ENCODE measurements around the gene MAPKBP1. TPM values are rescaled to one million over a fixed set of nuclear protein-coding genes. Genes with fewer than 3 reads are reported as not detected.

MAPKBP1 gene
- total RNA-seq, 1 donor from 2014 or later: 22.4 TPM

DNA sequence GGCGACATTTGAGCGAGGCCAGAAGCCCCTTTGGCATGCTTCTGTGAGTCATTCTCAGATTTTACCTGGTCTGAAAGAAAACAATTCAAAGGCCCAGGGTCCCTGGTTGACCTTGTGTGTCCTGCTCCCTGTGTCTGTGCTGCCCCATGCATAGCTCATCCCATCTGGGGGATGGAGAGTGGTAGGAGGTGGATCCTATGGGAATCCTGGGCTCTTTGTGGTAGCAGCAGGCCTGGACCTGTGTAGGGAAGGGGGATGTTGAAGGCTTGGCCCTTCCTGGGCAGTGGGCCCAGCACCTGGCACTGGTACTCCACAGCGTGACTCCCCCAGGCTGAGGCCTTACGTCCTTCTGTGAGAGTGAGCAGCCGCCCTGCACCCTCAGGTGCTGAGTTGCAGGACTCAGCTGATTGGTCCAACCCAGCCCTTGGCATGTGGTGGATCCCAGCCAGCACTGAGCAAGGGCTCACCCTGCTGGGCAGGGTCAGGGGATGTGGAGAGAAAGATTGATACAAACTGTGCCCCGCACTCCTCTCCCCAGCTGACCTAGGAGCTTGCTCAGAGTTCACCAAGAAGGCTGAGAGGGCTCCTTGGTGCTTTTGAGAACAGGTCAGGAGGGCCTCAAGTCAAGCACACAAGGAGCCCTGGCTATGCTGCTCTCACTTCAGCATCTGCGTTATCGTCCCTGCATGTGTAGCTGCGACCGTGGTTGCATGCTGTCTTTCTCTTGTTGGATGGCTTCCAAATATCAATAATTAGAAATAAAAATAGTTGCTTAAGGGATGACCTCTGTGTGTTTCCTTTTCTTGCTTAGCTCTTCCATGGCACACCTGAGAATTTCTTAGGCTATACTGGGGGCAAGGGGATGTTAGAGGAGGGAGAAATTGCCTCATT lies 32.3 kb downstream of the MAPKBP1 start:
- no peak for DNase-seq (ENCODE audit: low spot score)

DNA sequence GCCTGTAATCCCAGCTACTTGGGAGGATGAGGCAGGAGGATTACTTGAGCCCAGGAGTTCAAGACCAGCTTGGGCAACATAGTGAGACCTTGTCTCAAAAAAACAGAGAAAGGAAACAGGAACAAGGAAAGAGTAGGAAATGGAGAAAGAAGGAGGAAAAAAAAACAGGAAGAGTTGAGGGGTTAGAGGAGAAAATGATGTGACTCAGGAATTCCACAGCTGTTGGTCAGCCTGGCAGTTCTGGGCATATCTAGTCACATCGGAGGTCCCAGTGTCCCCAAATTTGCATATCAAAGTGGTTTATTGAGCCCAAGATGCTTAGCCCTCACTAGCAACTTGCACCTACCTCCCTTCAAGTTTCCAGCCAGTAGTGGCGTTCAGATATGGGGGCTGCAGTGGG lies 34.8 kb downstream of the MAPKBP1 start:
- DNase-seq (ENCODE audit: low spot score): no peak

DNA sequence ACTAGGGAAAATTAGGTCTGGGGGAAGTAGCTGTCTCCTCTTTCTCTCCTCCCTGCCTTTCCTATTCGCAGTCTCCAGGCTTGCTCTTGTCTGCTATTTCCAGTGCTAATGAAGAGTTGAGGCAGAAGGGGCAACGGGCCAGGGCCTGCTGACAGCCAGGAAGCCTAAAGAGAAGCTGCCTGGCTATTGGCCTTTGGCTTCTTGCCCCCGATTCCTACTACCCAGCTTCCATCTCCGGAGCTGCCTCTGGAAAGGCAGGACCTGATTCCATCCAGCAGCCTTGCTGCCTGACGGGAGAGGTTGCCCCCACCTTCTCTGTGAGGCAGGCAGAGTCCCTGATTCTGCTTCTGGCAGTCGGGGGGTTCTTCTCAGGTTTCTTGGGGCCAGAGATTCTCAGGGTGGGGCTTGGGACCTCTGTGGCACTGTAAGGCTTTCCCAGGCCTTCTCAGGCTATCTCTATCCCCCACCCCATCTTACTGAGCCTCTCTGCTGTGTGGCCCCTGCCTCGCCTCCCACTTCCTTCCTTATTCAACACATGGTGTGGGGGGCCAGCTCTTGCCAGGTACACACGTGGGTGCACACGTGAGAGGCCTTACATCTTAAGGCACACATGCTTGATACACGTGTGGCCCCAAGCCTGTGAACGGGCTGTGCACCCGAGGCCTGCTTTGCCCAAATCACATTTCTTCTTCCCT lies 35.4 kb downstream of the MAPKBP1 start:
- no peak for DNase-seq (ENCODE audit: low spot score)

DNA sequence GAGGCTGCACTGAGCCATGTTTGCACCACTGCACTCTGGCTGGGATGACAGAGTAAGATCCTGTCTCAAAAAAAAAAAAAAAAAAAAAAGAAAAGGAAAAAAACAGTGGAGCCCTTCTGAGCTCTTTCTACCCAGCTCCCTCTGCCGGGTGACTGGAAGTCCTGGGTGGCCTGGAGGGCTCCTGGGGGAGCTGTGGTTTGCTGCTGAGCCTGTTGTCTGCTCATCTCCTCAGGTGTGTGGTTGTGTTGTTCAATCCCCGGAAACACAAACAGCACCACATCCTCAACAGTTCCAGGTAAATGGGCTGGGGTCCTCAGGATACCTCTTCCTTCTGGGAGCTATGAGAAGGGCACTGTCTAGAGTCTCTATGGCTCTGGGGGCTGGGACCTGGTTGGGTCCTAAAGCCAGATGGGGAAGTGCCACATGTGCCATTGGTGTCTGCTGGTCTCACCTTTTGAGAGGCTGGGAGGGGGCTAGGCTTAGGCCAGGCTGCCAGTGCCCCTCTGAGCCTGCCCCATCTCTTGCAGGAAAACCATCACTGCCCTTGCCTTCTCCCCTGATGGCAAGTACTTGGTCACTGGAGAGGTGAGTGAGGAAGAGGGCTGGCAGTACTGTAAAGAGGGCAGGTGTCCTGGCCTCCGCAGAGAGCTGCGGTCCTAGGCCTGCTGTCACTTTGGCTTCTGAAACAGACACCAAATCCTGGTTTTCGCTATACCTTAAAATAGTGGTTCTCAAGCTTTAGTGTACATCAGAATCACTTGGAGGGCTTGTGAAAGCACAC lies 36.6 kb downstream of the MAPKBP1 start:
- DNase-seq (ENCODE audit: low spot score): no peak

DNA sequence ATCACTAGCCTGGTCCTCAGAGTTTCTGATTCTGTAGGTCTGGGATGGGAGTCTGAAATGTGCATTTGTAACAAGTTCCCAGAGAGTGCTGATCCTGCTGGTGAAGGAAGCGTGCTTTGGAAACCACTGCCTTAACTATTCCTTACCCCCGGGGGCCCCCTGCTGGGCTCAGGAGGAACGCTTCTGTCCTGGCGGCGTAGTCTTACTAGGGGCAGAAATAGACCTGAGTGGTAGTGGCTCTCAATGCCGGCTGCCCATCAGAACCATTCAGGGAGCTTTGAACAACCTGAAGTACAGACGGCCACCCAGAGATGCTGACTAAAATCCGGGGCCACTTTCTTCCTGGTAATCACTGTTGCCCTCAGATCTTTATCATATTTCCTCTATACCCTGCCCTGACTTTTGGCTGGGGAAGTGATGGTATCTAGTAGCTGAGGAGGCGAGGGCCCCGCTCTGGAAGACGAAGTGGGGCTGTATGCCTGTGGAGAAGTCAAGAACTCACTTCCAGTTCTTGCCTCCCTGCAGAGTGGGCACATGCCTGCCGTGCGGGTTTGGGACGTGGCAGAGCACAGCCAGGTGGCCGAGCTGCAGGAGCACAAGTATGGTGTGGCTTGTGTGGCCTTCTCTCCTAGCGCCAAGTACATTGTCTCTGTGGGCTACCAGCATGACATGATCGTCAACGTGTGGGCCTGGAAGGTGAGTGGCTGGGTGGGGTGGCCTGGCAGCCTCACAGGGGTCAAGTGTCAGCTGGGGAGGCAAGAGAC lies 37.3 kb downstream of the MAPKBP1 start:
- peak; percentile 84 for DNase-seq (ENCODE audit: low spot score)

DNA sequence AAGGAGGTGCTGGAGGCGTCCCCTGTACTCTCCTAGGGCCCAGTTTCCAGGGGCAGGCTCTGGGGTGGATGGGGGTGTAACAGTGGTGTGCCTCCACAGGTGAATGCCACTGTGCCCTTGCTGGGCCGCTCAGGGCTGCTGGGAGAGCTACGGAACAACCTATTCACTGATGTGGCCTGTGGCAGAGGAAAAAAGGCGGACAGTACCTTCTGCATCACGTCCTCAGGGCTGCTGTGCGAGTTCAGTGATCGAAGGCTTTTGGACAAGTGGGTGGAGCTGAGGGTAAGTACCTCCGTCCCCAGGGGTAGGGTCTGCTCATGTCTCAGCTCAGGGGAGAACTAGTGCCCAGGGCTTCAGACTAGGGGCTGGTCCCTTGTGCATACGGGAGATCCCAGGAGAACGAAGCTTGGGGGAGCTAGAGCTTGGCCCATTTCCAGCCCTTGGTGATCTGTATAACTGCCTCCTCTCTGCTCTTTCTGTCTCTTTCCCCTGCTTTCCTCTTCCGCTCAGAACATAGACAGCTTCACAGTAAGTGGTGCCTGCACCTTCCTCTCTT lies 38.6 kb downstream of the MAPKBP1 start:
- no peak for DNase-seq (ENCODE audit: low spot score)

DNA sequence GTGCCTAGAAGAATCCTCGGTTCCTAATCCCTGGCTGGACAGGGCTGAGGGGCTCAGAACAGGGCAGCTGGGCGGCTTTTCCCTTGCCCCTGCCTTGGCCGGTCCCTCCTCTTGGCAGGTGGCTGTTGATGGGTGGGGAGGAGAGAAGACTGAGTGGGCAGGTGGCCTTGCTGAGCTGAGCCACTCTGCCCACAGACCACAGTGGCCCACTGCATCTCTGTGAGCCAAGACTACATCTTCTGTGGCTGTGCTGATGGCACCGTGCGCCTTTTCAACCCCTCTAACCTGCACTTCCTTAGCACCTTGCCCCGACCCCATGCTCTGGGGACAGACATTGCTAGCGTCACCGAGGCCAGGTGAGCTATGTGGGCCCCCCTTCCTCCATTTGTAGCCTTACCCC lies 39.1 kb downstream of the MAPKBP1 start:
- DNase-seq (ENCODE audit: low spot score): no peak

DNA sequence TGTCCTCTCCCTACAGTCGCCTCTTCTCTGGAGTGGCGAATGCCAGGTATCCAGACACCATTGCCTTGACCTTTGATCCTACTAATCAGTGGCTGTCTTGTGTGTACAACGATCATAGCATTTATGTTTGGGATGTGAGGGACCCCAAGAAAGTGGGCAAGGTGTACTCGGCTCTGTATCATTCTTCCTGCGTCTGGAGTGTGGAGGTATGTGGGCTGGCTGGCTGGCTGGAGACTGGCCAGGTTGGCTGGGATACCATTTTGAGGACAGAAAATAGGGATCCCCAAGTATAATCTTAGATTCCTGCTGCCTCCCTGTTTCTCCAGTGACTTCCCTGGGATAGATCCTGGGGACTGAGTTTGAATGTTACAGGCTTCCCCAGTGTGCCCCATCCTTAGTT lies 40.2 kb downstream of the MAPKBP1 start:
- DNase-seq (ENCODE audit: low spot score): no peak

DNA sequence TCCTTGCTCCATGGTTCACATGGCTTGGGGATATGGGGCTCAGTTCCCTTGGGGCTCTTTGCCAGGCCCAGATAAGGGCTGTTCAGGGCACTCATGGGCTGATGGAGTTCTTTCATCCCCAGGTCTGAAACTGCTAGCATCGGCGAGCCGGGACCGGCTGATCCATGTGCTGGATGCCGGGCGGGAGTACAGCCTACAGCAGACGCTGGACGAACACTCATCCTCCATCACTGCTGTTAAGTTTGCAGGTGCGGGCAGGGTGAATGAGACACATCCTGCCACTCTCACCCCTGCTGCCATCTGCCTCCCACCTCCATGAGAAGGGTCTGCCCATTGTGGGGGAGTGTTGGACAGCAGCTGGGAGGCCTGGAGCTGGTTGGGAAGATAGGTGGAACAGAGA lies 42.5 kb downstream of the MAPKBP1 start:
- no peak for DNase-seq (ENCODE audit: low spot score)

DNA sequence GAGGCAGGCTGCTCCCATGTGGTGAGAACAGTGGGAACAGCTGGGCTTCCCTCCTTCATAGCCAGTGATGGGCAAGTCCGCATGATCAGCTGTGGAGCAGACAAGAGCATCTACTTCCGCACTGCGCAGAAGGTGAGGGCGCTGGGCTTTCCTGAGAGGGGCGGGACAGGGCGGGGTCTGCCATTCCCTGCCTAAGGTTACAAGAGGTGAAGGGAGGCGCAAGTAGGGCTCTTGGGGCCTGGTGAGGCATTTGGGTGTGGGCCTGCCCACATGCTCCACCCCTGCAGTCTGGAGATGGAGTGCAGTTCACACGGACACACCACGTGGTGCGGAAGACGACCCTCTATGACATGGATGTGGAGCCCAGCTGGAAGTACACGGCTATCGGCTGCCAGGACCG lies 43.0 kb downstream of the MAPKBP1 start:
- no peak for DNase-seq (ENCODE audit: low spot score)

DNA sequence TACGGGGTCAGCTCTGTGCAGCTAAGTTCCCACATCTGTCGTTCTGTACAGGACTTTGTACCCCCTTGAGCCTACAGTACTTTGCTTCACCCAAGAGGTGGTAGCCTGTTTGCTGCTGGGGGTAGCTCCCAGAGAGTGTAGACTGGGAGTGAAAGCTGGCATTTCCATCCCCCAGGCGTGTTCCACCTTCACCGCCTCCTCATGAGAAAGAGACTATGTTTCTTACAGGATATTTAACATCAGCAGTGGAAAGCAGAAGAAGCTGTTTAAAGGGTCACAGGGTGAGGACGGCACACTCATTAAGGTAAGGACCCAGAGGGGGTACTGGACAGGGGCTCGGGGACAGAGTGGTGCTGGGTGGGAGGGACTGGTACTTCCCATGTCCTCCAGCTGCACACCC lies 43.5 kb downstream of the MAPKBP1 start:
- no peak for DNase-seq (ENCODE audit: low spot score)

DNA sequence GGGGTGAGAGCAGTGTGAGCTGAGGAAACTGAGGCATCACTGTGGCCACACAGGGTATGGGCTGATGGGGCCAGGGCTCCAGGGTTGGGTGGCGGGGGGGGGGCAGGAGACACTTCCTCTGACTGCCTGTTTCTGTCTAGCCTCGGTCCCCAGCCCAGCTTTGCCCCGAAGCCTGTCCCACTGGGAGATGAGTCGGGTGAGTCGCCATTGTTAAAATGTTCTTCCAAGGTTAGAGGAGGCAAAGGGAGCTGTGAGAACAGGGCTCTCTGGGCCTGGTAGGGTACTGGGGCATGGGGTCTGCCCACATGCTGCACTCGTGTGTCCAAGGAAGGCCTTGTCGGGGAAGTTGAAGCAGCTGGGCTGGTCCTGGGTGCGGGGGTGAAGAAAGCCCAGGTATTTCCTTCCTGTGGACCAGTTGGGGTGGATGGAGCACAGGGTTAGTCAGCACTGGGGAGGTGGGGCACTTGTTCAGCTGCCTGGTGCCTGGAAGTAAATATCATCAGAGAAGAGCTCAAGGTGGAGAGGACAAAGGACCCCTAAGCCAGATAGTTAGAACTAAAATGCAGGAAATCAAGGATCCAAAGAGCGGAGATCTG lies 45.3 kb downstream of the MAPKBP1 start:
- DNase-seq (ENCODE audit: low spot score): no peak

DNA sequence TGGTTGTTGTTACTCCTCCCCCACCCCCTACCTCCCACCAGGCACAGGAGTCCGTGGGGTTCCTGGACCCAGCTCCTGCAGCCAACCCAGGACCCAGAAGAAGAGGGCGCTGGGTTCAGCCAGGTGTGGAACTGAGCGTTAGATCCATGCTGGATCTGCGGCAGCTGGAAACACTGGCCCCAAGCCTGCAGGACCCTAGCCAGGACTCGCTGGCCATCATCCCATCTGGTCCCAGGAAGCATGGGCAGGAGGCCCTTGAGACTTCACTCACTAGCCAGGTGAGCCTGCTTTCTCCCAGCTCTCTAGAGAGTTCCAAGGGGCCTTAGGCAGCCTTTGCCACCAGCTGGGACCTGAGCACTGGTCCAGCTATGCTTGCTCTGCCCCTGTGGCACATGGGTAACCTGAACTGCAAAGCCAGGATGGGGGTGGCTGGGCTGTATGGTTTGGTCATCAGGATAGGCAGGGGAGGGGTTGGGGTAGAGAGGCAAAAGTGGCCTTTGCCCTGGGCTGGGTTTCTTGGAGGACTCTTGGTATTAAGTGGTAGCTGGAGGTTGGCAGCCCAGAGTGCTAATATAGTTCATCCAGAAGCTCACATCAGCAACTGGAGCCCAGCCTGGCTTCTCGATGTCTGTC lies 46.6 kb downstream of the MAPKBP1 start:
- DNase-seq (ENCODE audit: low spot score): no peak

DNA sequence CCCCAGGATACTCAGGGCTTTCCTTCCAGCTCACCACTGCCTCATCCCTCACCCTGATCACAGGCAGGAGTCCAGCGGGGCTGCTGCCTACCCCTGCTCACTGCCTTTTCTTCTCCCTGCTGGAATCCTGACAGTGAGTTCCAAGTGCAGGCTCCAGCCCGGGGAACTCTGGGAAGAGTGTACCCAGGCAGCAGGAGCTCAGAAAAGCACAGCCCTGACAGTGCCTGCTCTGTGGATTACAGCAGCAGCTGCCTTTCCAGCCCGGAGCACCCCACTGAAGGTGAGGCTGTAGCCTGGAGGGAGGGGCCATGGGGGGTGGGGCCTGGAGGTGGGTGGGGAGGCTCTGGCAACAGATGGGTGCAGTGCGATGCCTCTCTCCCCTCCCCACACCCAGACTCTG lies 47.5 kb downstream of the MAPKBP1 start:
- no peak for DNase-seq (ENCODE audit: low spot score)

DNA sequence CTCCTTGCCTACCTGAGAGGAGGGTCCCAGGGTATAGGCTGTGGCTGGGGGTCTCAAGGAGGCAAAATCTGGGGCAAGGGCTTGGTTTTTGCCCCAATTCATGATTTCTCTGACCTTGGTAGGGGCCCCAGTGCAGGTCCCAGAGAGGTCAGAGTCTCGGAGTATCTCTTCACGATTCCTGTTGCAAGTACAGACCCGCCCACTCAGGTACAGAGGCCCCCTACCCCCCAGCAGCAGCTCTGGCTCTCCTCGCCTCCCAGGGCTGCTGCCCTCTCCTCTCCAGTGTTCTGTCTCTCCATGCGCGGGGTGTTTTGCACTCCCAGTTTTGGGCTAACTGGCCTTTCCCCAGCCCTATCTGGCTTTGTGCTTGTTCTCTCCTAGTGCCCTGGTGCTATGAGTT lies 48.2 kb downstream of the MAPKBP1 start:
- DNase-seq (ENCODE audit: low spot score): no peak

DNA sequence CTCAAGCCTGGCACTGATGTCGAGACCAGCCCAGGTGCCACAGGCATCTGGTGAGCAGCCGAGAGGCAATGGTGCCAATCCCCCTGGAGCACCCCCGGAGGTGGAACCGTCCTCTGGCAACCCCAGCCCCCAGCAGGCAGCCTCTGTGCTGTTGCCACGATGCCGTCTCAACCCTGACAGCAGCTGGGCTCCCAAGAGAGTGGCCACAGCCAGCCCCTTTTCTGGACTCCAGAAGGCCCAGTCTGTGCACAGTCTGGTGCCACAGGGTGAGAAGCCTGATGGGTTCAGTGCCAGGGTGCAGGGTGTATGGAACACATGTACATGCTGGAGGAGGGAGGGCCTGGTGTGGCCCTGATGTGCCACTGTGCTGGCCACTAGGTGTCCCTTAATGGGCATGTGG lies 48.7 kb downstream of the MAPKBP1 start:
- DNase-seq (ENCODE audit: low spot score): no peak

DNA sequence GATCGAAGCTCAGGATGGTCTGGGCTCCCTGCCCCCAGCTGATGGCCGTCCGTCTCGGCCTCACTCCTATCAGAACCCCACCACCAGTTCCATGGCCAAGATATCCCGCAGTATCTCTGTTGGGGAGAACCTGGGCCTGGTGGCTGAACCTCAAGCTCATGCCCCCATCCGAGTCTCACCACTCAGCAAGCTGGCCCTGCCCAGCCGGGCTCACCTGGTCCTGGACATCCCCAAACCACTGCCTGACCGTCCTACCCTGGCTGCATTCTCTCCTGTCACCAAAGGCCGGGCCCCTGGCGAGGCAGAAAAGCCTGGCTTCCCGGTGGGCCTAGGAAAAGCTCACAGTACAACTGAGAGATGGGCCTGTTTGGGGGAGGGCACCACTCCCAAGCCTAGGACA lies 49.2 kb downstream of the MAPKBP1 start:
- no peak for DNase-seq (ENCODE audit: low spot score)

DNA sequence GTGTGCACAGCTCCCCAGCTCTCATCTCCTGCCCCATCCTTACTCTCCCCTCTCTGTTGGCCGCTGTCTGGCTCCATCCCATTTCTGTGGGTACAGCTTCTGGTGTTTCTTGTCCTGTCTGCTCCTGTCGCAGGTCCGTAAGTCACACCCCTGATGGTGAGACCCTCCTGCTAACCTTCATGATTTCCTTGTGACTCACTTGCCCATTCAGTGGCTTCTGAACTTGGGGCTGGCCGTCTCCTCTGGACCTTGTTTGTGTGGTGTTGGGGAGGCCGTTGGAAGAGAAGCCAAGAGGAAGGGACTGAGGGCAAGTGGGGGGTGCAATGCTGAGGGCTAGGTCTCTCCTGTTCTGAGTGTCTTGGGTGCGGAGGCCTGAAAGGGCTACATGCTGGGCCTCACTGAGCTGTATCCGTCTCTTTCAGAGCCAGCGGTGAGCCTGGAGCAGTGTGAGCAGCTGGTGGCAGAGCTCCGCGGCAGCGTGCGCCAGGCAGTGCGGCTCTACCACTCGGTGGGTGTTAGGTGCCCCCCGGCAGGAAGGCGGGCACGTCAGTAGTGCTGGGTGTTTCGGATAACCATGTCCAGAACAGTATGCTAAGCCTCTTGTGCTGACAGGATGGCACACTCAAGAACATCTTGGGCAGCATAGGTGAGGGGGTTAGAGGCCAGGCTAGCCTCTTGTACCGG lies 49.9 kb downstream of the MAPKBP1 start:
- DNase-seq (ENCODE audit: low spot score): no peak

DNA sequence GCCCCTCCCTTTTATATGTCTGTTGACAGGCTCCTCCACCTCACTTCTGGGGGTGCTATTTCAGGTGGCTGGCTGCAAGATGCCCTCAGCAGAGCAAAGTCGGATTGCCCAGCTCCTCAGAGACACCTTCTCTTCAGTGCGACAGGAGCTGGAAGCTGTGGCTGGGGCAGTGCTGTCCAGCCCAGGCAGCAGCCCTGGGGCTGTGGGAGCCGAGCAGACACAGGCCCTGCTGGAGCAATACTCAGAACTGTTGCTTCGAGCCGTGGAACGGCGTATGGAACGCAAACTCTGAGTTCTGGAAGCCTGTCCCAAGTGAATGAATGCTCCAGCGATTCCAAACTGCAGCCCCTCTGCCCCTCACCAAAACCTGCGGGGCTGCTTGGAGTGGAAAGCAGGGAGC lies 50.9 kb downstream of the MAPKBP1 start:
- DNase-seq (ENCODE audit: low spot score): no peak
